K562 (cell line): Measurements from ENCODE around the gene MME. TPM values are rescaled to one million over a fixed set of nuclear protein-coding genes. Genes with fewer than 3 reads are reported as not detected.

Source experiments
- CLOCK ChIP-seq: fragments of 250-450 bp; sonication (Bioruptor Pico); IDR thresholded peaks from 2 replicates; pipeline ENCODE4 v1.4.0; 2020; ENCODE audit warnings: mild to moderate bottlenecking, moderate library complexity, borderline replicate concordance
- CREB1 ChIP-seq, 2 experiments: sonication (generic) in 1 of 2; formaldehyde crosslinking in 1 of 2; IDR thresholded peaks; 2 replicates each; pipeline versions ENCODE4 v1.6.1 to v1.8.0; 2012 to 2022; ENCODE audit warnings: inconsistent platforms in 1 of 2, mild to moderate bottlenecking in 1 of 2, missing genetic modification reagents in 1 of 2, moderate library complexity in 1 of 2
- CUX1 ChIP-seq: fragments of 200-800 bp; sonication (Bioruptor generic); IDR thresholded peaks from 2 replicates; pipeline ENCODE4 v1.6.1; 2016; ENCODE audit warnings: missing genetic modification characterization, missing compliant biosample characterization
- E2F3 ChIP-seq: fragments of 250-450 bp; sonication (Bioruptor Pico); IDR thresholded peaks from 2 replicates; pipeline ENCODE4 v1.4.0; 2020; ENCODE audit warnings: mild to moderate bottlenecking
- ERF ChIP-seq: fragments of 450-650 bp; formaldehyde crosslinking; IDR thresholded peaks from 2 replicates; pipeline ENCODE4 v1.4.0; 2020; ENCODE audit warnings: mild to moderate bottlenecking, mixed read lengths
- ETV1 ChIP-seq: fragments of 450-650 bp; conservative IDR thresholded peaks from 2 replicates; pipeline ENCODE4 v1.6.1; 2016; ENCODE audit warnings: missing genetic modification characterization, control low read depth, low read depth, missing compliant biosample characterization
- FOXO4 ChIP-seq: fragments of 450-650 bp; formaldehyde crosslinking; IDR thresholded peaks from 2 replicates; pipeline ENCODE4 v1.4.0; 2020; ENCODE audit warnings: mild to moderate bottlenecking, moderate library complexity
- HMG20A ChIP-seq: fragments of 450-650 bp; formaldehyde crosslinking; conservative IDR thresholded peaks from 2 replicates; pipeline ENCODE4 v1.4.0; 2020; ENCODE audit warnings: mild to moderate bottlenecking, mixed read lengths
- HNRNPK ChIP-seq: fragments of 200-400 bp; formaldehyde crosslinking; IDR thresholded peaks from one replicate; pipeline ENCODE4 v1.6.1; 2018; ENCODE audit warnings: mild to moderate bottlenecking, low read depth, low read length; ENCODE audit not compliant: poor library complexity, severe bottlenecking
- KLF13 ChIP-seq: fragments of 450-650 bp; IDR thresholded peaks from 2 replicates; pipeline ENCODE4 v1.6.1; 2016; ENCODE audit warnings: missing genetic modification characterization, low read depth, mild to moderate bottlenecking, missing compliant biosample characterization, moderate library complexity, borderline replicate concordance
- NFIX ChIP-seq: fragments of 250-450 bp; sonication (Bioruptor Pico); IDR thresholded peaks from 2 replicates; pipeline ENCODE4 v1.4.0; 2020; ENCODE audit warnings: low read depth, mild to moderate bottlenecking, moderate library complexity
- NR4A1 ChIP-seq, 2 experiments: fragments of 250-450 bp in 1 of 2; fragments of 450-650 bp in 1 of 2; sonication (Bioruptor Pico) in 1 of 2; IDR thresholded peaks; 2 replicates each; pipeline versions ENCODE4 v1.4.0 to v1.6.1; 2016 to 2020; ENCODE audit warnings: mild to moderate bottlenecking in 2 of 2, missing compliant biosample characterization in 1 of 2, missing genetic modification characterization in 1 of 2, moderate library complexity in 1 of 2
- STAT5B ChIP-seq: fragments of 250-450 bp; sonication (Bioruptor Pico); IDR thresholded peaks from 2 replicates; pipeline ENCODE4 v1.8.0; 2021; ENCODE audit warnings: mild to moderate bottlenecking, inconsistent platforms
- ZHX1 ChIP-seq: fragments of 150-350 bp; conservative IDR thresholded peaks from 2 replicates; pipeline ENCODE4 v1.6.1; 2014; ENCODE audit warnings: low read length
- ZSCAN32 ChIP-seq: fragments of 450-650 bp; formaldehyde crosslinking; IDR thresholded peaks from 2 replicates; pipeline ENCODE4 v1.4.0; 2020; ENCODE audit warnings: mild to moderate bottlenecking, moderate library complexity
- polyA plus RNA-seq, 8 experiments: library from polyadenylated mRNA; depleted of rRNA in 4 of 8; stranded (reverse) in 5 of 8; unstranded in 3 of 8; fragments of >200 nt; fragmentation: Nextera tagmentation in 2 of 8; fragmentation: Illumina TruSeq in 1 of 8; extraction: Ambion mirVana in 2 of 8; extraction: Trizol in 1 of 8; gene quantifications; 2 replicates each; pipeline versions ENCODE4 v1.2.1 to v1.2.3, GENCODE V29; 2011 to 2014; ENCODE audit warnings: inconsistent platforms in 1 of 8, missing spikeins in 1 of 8
- total RNA-seq, 7 experiments: library from RNA; depleted of rRNA in 6 of 7; stranded (reverse); fragments of >200 nt in 6 of 7; fragmentation: Illumina TruSeq in 2 of 7; extraction: Trizol in 2 of 7; gene quantifications; 2 replicates each; pipeline versions ENCODE4 v1.2.1 to v1.2.3, GENCODE V29; 2011 to 2021; ENCODE audit warnings: low replicate concordance in 1 of 7

Gene MME
- total and polyA plus RNA-seq, 9 of the 15 experiments (the other 6 are each of a cell fraction or from before 2014, with no cell fraction given) = 0.80 to 8.6 (median 2.5) TPM

GRCh38 chr3:155076888-155077287 lies 3.2 kb upstream of the MME start (continued):
- TF ChIP-seq CLOCK (CRISPR knock-in tag) = 0 out of 2 replicates have a peak, but pooled peaks have one; percentile 57
- TF ChIP-seq ZHX1 = no peak
- TF ChIP-seq ETV1 (tag) = peak; percentile 57
- TF ChIP-seq NR4A1 (CRISPR knock-in tag; IDR thresholded peaks at IDR 0.05) = peak; percentile 91; the same call in 1 of the 2 replicates
- peak; percentile 94 for TF ChIP-seq NR4A1 (tag; IDR thresholded peaks at IDR 0.05)
- TF ChIP-seq HNRNPK = no peak
- TF ChIP-seq HMG20A (CRISPR knock-in tag) = no peak
- no peak for TF ChIP-seq FOXO4 (CRISPR knock-in tag)
- peak; percentile 78 for TF ChIP-seq ZSCAN32 (CRISPR knock-in tag)
- TF ChIP-seq NFIX (CRISPR knock-in tag) = peak; percentile 23; the same call in 1 of the 2 replicates
- TF ChIP-seq E2F3 (CRISPR knock-in tag) = peak; percentile 93
- TF ChIP-seq STAT5B (CRISPR knock-in tag) = no peak
- peak; percentile 90; the same call in 1 of the 2 replicates for TF ChIP-seq CUX1
- peak; percentile 95 for TF ChIP-seq ERF (CRISPR knock-in tag)
- no peak for TF ChIP-seq CREB1 (IDR thresholded peaks at IDR 0.05)
- TF ChIP-seq CREB1 (CRISPR knock-in tag; IDR thresholded peaks at IDR 0.05) = no peak
- TF ChIP-seq KLF13 (tag) = peak; percentile 52; the same call in 1 of the 2 replicates
